Ureter (tissue), 1 donor: Measurements from ENCODE around the gene ING2. TPM values are rescaled to one million over a fixed set of nuclear protein-coding genes. Genes with fewer than 3 reads are reported as not detected.
"Not testable (repeated sequence)": the region's sequence is repeated elsewhere in the genome, so short reads cannot be mapped to it uniquely, and the experiment has no call there.

Experiments used
- DNase-seq: peaks from one replicate; pipeline ENCODE4 v3.0.0-alpha.2; 2020; ENCODE audit warnings: low spot score
- total RNA-seq: library from RNA; stranded (reverse); gene quantifications from one replicate; pipeline ENCODE4 v1.2.4, GENCODE V29; 2023
- donor health status: DM: yes; HTN: yes; CAD: no.

ING2 gene, protein sequence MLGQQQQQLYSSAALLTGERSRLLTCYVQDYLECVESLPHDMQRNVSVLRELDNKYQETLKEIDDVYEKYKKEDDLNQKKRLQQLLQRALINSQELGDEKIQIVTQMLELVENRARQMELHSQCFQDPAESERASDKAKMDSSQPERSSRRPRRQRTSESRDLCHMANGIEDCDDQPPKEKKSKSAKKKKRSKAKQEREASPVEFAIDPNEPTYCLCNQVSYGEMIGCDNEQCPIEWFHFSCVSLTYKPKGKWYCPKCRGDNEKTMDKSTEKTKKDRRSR
- 10.3 TPM for total RNA-seq

DNA sequence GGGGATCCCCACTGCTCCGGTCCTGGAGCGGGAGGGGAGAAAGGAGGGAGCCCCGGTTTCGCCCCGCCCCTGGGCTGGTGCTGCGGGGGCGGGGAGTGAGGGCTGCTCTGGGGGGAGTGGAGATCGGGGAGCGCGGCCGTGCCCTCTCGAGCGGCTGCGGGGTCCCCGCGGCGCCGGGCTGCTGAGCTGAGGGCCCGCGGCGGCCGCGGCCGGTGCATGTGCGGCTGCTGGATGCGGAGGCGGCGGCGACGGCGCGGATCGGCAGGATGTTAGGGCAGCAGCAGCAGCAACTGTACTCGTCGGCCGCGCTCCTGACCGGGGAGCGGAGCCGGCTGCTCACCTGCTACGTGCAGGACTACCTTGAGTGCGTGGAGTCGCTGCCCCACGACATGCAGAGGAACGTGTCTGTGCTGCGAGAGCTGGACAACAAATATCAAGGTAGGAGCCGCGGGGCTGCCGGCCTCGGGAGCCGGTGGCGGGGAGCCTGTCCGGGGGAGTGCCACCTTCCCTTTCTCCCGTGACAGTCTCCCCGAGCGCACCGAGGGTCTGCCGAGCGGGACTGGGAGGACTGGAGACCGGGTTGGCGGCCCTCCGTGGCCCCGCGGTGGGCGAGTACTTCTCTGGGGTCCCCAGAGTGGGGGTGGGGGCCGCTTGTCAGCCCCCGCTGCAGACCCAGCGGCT is at the start of gene ING2:
Gene ING2 (plus strand): TSS at position 129 of the 681 bp plus-strand sequence. CDS start 138 bp downstream, at position 267.
- DNase-seq, result peak; percentile 54

DNA sequence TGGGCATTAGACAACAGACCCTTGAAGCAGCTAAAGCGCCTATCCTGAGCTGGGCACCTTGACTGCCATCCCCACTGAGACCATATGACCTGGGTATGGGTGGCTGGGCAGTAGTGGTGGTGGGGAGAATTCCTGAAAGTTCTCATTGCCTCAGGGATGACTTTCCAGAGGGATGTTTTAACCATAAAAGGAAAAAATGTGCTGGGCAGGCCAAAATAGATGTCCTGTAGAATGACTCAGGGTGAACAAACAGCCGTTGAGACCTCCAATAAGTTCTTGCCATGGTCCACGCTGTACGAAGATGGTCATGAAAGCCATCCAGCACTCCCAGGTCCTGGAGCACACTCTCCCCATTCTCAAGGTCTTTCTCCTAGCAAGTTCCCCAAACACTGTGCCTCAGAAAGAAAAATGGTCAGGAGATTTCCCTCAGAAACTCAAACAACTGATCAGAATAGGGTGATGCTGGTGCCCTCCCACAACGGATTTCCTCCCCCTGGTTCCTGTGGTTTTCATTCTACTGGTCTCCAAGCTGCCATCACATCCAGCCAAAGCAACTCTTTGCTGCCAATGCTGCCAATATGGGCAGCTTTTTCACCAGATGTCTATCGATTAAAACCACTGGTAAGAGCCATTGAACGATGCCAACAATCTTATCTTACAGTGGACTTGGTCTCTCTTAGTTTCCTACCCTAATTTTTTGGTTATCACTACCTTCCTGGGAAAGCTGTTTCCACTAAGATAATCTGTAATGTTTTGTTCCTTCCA is 49.2 kb upstream of the ING2 start:
- DNase-seq, result no peak

DNA sequence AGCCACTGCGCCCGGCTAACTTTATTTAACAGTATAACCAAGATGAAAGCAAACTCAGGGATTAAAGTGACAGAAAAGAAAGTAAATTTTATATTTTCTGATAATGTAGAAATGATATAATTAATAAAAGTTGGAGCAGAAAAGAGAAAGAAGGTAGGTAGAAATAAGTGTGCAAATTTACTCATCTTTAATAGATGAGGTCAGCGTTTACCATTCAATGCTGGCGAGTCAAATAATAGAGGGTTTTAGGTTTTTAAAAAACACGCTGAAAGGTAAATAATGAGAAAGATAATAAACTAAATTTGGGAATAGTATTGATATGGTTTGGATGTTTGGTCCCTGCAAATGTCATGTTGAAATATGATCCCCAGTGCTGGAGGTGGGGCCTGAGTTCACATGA is 46.9 kb upstream of the ING2 start:
- DNase-seq, result no peak

DNA sequence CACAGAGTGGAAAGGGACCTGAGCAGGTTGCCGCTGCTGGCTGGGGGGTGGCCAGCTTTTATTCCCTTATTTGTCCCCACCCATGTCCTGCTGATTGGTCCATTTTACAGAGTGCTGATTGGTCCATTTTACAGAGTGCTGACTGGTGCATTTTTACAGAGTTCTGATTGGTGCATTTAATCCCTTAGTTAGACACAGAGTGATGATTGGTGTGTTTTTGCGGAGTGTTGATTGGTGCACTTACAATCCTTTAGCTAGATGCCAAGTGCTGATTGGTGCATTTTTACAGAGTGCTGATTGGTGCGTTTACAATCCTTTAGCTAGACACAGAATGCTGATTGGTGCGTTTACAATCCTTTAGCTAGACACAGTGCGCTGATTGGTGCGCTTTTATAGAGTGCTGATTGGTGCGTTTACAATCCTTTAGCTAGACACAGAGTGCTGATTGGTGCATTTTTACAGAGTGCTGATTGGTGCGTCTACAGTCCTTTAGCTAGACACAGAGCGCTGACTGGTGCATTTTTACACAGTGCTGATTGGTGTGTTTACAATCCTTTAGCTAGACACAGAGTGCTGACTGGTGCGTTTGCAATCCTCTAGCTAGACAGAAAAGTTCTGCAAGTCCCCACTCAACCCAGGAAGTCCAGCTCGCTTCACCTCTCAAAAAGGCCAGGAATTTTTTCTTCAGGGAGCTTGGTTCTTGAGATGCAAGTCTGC is 40.8 kb upstream of the ING2 start:
- not testable (repeated sequence) for DNase-seq

DNA sequence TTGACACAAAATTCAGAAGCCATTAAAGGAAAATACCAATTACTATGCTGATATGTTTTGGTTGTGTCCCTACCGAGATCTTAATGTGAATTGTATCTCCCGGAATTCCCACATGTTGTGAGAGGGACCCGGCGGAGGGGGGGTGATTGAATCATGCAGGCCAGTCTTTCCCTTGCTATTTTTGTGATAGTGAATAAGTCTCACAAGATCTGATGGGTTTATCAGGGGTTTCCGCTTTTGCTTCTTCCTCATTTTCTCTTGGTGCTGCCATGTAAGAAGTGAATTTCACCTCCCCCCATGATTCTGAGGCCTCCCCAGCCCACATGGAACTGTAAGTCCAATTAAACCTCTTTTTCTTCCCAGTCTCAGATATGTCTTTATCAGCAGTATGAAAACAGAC is 39.0 kb upstream of the ING2 start:
- not testable (repeated sequence) for DNase-seq

DNA sequence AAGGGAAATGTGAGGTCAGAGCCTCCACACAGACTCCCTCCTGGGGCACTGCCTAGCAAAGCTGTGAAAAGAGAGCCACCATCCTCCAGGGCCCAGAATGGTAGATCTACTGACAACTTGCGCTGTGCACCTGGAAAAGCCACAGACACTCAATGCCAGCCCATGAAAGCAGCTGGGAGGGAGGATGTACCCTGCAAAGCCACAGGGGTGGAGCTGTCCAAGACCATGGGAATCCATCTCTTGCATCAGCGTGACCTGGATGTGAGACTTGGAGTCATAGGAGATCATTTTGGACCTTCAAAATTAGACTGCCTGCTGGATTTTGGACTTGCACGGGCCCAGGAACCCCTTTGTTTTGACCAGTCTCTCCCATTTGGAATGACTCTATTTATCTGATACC is 37.6 kb upstream of the ING2 start:
- DNase-seq, result no peak

DNA sequence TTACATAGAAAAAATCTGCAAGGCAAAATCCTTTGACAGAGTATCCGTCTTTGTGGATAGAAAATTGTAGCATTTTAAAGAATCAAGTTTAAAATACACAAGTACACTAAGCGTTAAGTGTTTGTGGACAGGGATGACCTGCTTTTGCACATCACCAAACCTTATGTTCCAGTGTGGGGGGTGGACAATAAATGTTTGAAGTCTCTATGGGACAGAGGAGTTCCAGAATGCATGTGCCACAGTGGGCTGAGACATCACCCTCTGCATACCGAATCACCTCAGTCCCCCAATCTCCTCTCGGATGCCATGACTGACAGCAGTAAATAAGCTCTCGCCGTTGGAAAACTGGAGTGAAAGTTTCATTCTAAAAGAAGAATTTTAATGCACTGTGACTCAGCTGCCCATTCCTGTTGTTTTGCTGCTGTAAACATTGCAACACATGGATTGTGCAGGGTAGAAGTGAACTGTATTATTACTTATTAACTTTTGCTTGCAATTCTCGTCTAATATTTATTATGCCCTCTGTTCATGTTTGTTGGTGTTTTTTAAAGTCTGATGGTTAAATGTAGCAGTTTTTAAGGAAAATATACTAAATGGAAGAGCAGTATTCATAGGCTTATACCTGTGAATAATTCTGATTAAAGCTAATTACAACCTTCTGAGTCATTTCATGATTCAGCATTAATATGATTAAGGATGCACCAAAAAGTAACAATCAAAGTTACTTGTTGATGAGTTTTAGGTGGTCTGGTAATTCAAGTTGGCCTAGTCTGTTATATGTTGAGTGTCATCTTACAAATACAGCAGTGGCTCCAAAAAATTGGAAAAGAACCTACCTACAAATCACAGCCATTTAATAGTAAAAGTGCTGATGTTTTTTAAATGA is 36.4 kb upstream of the ING2 start:
- DNase-seq, result no peak

DNA sequence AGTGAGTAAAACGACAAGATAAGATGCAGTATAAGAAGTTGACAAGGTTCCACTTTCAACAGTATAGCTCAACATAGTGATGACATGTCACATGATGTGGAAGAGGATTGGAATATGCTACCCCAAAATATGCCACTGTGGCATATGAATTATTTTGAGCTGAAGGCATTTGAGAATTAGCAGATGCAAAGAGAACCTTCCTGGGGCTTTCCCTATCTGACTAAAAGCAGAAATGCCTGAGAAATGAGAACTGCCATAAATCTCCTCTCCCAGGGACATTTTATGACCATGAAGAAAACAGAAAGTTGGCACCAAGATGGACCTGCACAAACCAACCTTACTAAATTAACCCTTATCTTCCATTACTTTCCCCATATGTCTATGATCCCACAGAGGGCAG is 35.6 kb upstream of the ING2 start:
- no peak for DNase-seq

DNA sequence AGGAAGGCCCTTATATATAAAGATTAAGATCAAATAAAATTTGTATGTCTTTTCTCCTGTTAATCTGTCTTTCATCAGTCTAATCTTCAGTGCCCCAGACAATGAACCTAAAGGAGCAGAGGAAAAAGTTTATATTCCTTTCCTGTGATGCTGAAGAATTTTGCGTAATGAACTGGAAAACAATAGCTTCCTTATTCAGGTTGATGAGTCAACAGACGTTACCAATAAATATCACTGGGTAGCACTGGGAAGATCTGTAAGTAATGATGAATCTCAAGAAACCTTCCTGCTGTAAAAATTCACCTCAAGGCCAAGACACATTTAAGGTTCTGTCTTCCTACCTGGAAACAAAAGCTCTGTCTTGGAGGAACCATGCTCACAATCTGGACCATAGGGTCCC is 34.9 kb upstream of the ING2 start:
- no peak for DNase-seq

DNA sequence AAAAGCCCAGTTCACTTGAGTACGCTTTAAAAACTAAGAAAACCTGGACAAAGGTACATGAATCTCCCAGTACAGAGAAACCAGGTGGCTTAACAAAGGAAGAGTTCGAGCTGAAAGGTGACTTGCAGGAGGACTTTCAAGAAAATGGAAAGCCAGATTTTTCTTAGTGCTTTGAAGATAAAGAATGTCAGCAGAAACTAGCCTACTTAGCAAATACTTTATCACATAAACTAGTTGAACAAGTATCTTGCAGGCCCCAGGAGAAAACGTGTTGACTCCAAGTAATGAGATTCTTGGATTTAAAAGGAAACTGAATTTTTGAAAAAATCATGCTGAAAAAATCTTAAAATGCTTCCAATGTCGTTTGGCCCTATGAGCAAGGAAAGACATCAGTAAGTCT is 34.0 kb upstream of the ING2 start:
- no peak for DNase-seq

DNA sequence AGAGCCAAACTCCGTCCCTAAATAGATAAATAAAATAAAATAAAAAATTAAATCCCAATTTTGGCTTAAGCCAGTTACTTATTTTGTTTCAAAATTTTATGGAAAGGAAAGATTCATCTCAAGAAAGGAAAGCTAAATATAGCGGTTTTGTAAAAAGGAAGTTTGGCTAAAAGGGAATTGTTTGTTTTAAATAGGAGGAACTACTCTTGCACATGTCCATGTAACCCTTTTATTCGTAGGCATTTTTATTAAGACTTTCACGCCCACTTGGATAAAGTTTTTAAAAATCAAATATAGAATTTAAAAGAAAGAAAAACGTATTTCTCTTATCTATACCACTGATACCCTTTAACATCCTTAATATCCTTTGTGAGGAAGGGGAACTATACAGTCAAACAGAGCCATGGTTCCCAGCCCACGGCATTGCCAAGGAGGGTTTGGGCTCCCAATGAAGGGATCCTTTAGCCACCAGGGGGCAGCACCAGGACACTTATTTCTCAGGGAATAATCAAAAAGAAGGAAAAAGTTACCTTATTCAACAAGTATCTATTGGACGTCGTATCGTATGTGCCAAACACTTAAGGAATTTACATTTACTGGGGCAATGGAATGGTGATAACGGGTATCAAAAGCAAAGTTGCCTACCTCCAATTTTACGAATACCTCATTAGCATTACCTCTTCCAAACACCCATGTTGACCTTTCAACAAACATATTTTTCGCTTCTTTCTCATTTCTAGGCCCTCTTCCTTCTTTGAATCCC is 32.7 kb upstream of the ING2 start:
- peak; percentile 90 for DNase-seq

DNA sequence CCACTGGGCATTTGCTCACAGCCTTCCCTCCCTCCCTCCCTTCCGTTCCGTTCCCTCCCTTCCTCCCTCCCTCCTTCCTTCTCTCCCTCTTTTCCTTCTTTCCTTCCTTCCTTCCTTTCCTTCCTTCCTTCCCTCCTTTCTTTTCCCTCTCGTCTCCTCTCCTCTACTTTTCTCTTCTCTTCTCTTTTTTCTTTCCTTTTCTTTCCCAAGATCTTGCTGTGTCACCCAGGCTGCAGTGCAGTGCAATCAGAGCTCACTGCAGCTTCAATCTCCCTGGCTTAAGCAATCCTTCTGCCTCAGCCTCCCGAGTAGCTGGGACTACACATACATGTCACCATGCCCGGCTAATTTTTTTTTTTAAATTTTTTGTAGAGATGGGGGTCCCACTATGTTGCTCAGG is 26.7 kb upstream of the ING2 start:
- no peak for DNase-seq

DNA sequence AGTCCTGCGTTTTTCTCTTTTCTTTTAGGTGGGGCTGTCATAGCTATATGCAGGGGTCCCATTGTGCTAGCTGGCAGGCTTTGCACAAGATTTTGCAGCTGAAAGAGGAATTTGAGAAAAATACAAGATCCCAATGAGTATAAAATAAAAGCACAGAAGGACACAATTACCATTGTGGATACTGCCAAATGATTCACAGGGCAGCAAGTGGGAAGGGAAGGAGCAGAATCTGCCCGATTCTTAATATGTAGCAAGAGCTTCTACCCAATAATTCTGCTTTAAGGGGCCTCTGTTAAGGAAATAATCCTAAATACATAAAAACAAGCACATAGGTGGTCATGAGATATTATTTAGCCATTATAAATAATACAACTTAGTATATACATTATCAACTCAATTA is 25.9 kb upstream of the ING2 start:
- DNase-seq, result no peak

DNA sequence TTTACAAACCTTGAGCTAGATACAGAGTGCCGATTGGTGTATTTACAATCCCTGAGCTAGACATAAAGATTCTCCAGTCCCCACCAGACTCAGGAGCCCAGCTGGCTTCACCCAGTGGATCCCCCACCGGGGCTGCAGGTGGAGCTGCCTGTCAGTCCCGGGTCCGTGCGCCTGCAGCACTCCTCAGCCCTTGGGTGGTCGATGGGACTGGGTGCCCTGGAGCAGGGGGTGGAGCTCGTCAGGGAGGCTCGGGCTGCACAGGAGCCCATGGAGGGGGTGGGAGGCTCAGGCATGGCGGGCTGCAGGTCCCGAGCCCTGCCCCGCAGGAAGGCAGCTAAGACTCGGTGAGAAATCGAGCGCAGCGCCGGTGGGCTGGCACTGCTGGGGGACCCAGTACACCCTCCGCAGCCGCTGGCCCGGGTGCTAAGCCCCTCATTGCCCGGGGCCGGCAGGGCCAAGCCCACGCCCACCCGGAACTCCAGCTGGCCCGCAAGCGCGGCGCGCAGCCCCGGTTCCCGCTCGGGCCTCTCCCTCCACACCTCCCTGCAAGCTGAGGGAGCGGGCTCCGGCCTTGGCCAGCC is 22.3 kb upstream of the ING2 start:
- DNase-seq, result not testable (repeated sequence)

DNA sequence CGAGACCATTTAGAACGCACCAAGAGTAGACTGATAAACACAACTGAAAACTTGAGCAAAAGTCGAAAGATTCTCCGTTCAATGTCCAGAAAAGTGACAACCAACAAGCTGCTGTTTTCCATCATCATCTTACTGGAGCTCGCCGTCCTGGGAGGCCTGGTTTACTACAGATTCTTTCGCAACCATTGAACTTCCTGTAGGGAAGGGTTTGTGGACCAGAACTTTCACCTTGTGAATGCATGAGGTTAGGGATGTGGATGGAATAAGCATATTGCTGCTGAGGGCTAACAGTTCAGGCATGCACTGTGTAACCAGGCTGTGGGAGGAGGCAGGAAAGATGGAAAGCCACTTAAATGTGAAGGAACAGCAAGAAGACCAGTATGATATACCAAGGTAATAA is 20.9 kb upstream of the ING2 start:
- DNase-seq, result no peak

DNA sequence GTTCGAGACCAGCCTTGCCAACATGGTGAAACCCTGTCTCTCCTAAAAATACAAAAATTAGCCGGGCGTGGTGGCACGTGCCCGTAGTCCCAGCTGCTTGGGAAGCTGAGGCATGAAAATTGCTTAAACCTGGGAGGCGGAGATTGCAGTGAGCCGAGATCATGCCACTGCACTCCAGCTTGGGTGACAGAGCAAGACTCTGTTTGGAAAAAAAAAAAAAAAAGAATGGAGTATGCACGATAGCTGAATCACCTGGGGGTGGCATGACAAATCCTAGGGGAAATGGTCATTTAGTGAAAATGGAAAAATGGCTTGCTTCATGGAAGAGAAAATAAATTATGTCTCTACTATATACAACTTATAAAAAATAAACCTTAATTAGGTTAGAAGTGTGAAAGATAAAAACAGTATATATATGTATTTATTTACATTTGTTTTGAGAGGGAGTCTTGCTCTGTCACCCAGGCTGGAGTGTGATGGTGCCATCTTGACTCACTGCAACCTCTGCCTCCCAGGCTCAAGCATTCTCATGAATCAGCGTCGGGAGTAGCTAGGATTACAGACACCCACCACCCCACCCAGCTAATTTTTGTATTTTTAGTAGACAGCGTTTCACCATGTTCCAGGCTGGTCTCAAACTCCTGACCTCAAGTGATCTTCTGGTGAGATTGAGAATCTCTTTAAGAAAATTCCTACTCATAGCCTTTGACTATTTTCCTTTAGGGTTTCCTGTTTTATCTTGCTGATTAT is 19.3 kb upstream of the ING2 start:
- no peak for DNase-seq

DNA sequence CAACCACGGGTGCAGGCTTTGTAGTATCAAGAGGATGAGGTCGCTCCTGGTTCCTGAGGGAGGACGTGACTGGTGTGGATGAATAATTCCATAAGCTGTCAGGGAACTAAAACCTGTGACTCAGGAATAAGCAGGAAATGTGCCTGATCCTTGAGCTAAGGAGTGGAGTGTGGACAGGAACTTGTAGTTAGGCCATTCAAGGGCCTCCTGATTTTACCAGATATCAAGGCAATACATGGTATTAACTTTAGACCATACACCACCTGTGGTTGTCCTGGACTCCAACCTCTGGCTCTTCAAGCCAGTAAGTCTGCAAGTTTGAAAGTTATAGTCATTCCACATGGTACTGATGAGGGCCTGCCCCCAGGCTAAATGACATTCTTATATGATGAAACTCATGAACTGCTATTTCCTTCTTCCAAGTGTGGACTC is 12.1 kb upstream of the ING2 start:
- no peak for DNase-seq

DNA sequence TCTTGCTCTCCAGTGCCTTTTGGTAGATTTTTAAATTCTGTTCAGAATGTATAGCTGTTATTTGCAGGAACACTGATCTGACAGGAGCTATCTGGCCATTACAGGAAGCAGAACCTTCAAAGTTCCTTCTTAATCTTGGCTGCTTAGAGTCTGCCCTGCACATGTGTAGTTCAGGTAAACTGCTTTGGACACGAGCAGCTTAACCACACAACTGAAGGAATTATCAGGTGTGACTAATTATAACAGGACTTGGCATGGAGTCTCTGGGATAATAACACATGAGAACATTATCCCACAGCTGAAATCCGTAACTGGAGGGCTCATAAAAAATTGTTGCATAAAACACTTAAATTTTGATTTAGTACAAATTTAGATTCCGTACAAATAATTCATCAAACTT is 11.6 kb upstream of the ING2 start:
- DNase-seq, result no peak

DNA sequence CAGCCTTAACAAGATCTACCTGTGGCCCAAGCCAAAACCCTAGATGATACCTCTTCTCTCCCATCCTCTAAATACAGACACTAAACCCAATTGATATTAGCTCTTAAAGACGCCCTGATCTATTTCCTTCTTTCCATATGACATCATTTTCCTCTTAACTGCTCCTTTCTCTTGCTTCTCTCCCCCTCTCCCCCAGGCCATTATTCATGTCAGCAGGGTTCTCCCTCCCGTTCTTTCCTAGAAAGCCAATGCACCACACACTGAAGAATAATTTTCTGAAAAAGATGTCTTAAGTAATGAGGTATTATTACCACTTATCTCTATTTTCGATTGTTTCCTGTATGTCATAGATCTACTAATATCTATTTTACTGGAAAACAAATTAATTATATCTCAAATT is 9.7 kb upstream of the ING2 start:
- DNase-seq, result no peak
